GM12872 (cell line): ENCODE results near the gene SARM1.

Source experiments
- CTCF ChIP-seq: IDR thresholded peaks from 3 replicates; pipeline ENCODE4 v1.5.1; 2011; ENCODE audit warnings: low read depth, mild to moderate bottlenecking, low read length, moderate library complexity; ENCODE audit not compliant: insufficient read depth

Gene SARM1

GRCh38 chr17:28372203-28372944, 880 bp downstream of the SARM1 start:
- TF ChIP-seq CTCF: no peak

GRCh38 chr17:28372945-28373274, 1.4 kb downstream of the SARM1 start:
- no peak for TF ChIP-seq CTCF

- TF ChIP-seq CTCF: no peak
Observed at GRCh38 chr17:28379814-28380801, 8.6 kb downstream of the SARM1 start.

DNA sequence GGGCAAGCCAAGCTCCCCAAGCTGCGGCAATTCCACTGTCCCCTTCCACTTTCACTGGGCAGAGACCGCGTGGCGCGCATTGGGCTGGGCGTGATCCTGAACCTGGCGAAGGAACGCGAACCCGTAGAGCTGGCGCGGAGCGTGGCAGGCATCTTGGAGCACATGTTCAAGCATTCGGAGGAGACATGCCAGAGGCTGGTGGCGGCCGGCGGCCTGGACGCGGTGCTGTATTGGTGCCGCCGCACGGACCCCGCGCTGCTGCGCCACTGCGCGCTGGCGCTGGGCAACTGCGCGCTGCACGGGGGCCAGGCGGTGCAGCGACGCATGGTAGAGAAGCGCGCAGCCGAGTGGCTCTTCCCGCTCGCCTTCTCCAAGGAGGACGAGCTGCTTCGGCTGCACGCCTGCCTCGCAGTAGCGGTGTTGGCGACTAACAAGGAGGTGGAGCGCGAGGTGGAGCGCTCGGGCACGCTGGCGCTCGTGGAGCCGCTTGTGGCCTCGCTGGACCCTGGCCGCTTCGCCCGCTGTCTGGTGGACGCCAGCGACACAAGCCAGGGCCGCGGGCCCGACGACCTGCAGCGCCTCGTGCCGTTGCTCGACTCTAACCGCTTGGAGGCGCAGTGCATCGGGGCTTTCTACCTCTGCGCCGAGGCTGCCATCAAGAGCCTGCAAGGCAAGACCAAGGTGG, 9.8 kb downstream of the SARM1 start:
- TF ChIP-seq CTCF: peak; percentile 44; the same call in 2 of the 3 replicates

- TF ChIP-seq CTCF: no peak
Observed at GRCh38 chr17:28384281-28385036, 13.0 kb downstream of the SARM1 start.

GRCh38 chr17:28385037-28385400, 13.5 kb downstream of the SARM1 start:
- TF ChIP-seq CTCF: no peak
